ENCODE measurements around the gene FSD2. TPM values are rescaled to one million over a fixed set of nuclear protein-coding genes. Genes with fewer than 3 reads are reported as not detected.

Gene FSD2
- total and polyA plus RNA-seq, 10 of the 15 experiments (the other 5 are each of a cell fraction or from before 2014, with no cell fraction given) = under 0.01 to 0.39 (median 0.07) TPM; not detected in 3

DNA sequence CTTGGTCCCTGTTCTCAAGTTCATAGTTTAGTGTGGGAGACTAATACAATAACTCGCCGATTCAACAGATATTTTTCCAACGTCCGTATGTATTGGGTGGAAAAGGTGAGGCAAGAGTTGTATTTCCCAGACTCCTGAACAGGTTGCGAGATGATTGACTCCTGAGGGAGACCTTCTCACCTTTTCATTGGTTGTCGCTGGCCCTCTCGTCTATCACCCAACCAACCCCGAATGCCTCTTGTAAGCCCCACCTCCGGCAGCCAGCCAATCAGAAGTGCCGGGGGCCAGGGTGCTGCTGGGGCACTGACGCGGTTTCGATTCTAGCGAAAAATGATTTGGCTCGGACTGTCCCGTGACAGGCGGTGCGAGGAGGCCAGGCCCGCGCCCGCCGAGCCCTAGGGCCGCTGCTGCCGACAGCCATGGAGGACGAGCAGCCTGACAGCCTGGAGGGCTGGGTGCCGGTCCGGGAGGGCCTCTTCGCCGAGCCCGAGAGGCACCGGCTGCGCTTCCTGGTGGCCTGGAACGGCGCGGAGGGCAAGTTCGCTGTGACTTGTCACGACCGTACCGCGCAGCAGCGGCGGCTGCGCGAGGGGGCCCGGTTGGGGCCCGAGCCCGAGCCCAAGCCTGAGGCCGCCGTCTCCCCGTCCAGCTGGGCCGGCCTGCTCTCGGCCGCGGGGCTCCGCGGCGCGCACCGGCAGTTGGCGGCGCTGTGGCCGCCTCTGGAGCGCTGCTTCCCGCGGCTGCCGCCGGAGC lies 3.6 kb upstream of the FSD2 start, which contains the start of gene WHAMM (continued):
- TF ChIP-seq MTA2 (IDR thresholded peaks at IDR 0.05; ENCODE audit: low read depth) (no peak), ZNF207 (IDR thresholded peaks at IDR 0.05; ENCODE audit: borderline replicate concordance) (no peak), CBX3 (IDR thresholded peaks at IDR 0.05; ENCODE audit: borderline replicate concordance, low read depth) (no peak), RB1 (IDR thresholded peaks at IDR 0.05; ENCODE audit: borderline replicate concordance) (no peak; the same call in 1 of the 2 replicates), BHLHE40 (IDR thresholded peaks at IDR 0.05; ENCODE audit: borderline replicate concordance in 1 of 2, low read depth in 2 of 2, low read length in 1 of 2) (peak; percentile 82 to 94), TBL1XR1 (IDR thresholded peaks at IDR 0.05; ENCODE audit: low read depth, low read length) (no peak), STAT3 (IDR thresholded peaks at IDR 0.05; ENCODE audit: low read depth, low read length) (no peak), ETV6 (conservative IDR thresholded peaks at IDR 0.05 in 1 of 2, IDR thresholded peaks at IDR 0.05 in 1 of 2; ENCODE audit: borderline replicate concordance in 1 of 2, low read depth in 1 of 2) (no peak), KAT2A (conservative IDR thresholded peaks at IDR 0.05; ENCODE audit: control insufficient read depth, low read depth, low read length) (no peak), MEF2A (IDR thresholded peaks at IDR 0.05; ENCODE audit: insufficient read depth, low read depth, low read length) (no peak), NR2C1 (IDR thresholded peaks at IDR 0.05) (no peak), RCOR1 (conservative IDR thresholded peaks at IDR 0.05; ENCODE audit: low read depth, low read length) (no peak), POLR2A (IDR thresholded peaks at IDR 0.05; ENCODE audit: low read depth, low read length) (peak; percentile 95)
- TF ChIP-seq, protein P1, sequence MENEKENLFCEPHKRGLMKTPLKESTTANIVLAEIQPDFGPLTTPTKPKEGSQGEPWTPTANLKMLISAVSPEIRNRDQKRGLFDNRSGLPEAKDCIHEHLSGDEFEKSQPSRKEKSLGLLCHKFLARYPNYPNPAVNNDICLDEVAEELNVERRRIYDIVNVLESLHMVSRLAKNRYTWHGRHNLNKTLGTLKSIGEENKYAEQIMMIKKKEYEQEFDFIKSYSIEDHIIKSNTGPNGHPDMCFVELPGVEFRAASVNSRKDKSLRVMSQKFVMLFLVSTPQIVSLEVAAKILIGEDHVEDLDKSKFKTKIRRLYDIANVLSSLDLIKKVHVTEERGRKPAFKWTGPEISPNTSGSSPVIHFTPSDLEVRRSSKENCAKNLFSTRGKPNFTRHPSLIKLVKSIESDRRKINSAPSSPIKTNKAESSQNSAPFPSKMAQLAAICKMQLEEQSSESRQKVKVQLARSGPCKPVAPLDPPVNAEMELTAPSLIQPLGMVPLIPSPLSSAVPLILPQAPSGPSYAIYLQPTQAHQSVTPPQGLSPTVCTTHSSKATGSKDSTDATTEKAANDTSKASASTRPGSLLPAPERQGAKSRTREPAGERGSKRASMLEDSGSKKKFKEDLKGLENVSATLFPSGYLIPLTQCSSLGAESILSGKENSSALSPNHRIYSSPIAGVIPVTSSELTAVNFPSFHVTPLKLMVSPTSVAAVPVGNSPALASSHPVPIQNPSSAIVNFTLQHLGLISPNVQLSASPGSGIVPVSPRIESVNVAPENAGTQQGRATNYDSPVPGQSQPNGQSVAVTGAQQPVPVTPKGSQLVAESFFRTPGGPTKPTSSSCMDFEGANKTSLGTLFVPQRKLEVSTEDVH (IDR thresholded peaks at IDR 0.05; ENCODE audit: low read depth, partially characterized antibody) = no peak
- TF ChIP-seq, protein P2, sequence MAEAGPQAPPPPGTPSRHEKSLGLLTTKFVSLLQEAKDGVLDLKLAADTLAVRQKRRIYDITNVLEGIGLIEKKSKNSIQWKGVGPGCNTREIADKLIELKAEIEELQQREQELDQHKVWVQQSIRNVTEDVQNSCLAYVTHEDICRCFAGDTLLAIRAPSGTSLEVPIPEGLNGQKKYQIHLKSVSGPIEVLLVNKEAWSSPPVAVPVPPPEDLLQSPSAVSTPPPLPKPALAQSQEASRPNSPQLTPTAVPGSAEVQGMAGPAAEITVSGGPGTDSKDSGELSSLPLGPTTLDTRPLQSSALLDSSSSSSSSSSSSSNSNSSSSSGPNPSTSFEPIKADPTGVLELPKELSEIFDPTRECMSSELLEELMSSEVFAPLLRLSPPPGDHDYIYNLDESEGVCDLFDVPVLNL (IDR thresholded peaks at IDR 0.05; ENCODE audit: low read depth, low read length) = no peak
- TF ChIP-seq, protein P3, sequence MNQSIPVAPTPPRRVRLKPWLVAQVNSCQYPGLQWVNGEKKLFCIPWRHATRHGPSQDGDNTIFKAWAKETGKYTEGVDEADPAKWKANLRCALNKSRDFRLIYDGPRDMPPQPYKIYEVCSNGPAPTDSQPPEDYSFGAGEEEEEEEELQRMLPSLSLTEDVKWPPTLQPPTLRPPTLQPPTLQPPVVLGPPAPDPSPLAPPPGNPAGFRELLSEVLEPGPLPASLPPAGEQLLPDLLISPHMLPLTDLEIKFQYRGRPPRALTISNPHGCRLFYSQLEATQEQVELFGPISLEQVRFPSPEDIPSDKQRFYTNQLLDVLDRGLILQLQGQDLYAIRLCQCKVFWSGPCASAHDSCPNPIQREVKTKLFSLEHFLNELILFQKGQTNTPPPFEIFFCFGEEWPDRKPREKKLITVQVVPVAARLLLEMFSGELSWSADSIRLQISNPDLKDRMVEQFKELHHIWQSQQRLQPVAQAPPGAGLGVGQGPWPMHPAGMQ (IDR thresholded peaks at IDR 0.05; ENCODE audit: borderline replicate concordance) = no peak
- TF ChIP-seq, protein P4, sequence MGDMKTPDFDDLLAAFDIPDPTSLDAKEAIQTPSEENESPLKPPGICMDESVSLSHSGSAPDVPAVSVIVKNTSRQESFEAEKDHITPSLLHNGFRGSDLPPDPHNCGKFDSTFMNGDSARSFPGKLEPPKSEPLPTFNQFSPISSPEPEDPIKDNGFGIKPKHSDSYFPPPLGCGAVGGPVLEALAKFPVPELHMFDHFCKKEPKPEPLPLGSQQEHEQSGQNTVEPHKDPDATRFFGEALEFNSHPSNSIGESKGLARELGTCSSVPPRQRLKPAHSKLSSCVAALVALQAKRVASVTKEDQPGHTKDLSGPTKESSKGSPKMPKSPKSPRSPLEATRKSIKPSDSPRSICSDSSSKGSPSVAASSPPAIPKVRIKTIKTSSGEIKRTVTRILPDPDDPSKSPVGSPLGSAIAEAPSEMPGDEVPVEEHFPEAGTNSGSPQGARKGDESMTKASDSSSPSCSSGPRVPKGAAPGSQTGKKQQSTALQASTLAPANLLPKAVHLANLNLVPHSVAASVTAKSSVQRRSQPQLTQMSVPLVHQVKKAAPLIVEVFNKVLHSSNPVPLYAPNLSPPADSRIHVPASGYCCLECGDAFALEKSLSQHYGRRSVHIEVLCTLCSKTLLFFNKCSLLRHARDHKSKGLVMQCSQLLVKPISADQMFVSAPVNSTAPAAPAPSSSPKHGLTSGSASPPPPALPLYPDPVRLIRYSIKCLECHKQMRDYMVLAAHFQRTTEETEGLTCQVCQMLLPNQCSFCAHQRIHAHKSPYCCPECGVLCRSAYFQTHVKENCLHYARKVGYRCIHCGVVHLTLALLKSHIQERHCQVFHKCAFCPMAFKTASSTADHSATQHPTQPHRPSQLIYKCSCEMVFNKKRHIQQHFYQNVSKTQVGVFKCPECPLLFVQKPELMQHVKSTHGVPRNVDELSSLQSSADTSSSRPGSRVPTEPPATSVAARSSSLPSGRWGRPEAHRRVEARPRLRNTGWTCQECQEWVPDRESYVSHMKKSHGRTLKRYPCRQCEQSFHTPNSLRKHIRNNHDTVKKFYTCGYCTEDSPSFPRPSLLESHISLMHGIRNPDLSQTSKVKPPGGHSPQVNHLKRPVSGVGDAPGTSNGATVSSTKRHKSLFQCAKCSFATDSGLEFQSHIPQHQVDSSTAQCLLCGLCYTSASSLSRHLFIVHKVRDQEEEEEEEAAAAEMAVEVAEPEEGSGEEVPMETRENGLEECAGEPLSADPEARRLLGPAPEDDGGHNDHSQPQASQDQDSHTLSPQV (IDR thresholded peaks at IDR 0.05) = no peak

All from GM12878 (cell line).